ENCODE measurements around the gene LCA5. TPM values are rescaled to one million over a fixed set of nuclear protein-coding genes. Genes with fewer than 3 reads are reported as not detected.

The LCA5 gene
- total and polyA plus RNA-seq, 4 experiments from 2014 or later = 0.06 to 0.23 (median 0.22) TPM; not detected in 1

DNA sequence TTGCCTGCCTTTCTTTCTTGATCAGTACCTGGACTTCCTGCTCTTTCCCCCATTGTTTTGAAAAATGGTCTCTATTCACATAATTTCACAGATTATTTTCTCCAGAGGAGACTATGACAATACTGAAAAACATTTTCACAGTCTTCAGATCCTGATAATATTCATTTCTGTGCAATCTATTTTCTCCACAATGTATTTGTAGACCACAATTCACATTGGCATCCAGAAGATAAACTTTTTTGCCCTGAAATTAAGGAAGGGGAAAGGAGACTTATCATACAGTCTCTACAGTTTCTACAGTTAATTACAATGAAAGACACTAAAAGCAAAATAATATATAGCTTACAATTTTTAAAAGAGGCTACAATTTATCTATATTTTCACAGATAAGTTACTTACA, 18.4 kb downstream of the LCA5 start:
- no peak overlapping the region for H3K4me3 ChIP-seq (ENCODE audit: low read length in 2 of 2)
- no peak overlapping the region for H3K27ac ChIP-seq (ENCODE audit: low read depth, low read length)
- DNase-seq = no peak
- no peaks in the 10 kb centered on the region for H3K9me3 ChIP-seq (ENCODE audit: control insufficient read depth in 1 of 2, low read length in 2 of 2)
- H3K27ac Mint-ChIP-seq = no peak overlapping the region
- peaks cover 0 to 2% of the 10 kb centered on the region in 2 donors for H3K27me3 Mint-ChIP-seq
- no peaks in the 10 kb centered on the region for H3K36me3 ChIP-seq (ENCODE audit: insufficient read depth, low read length)
- H3K36me3 Mint-ChIP-seq = no peaks in the 10 kb centered on the region
- no peak overlapping the region for H3K4me3 Mint-ChIP-seq
- H3K27me3 ChIP-seq (ENCODE audit: insufficient read depth, low read length) = no peaks in the 10 kb centered on the region
- CTCF ChIA-PET (ENCODE audit: partially characterized antibody) = no interaction called here
- no peaks in the 10 kb centered on the region for H3K4me1 Mint-ChIP-seq
- H3K9me3 Mint-ChIP-seq = no peaks in the 10 kb centered on the region
- intact Hi-C loops (cut with micrococcal nuclease) = no loop called here
- H3K4me1 ChIP-seq (ENCODE audit: insufficient read depth, low read length) = no peaks in the 10 kb centered on the region
- POLR2A ChIA-PET (ENCODE audit: partially characterized antibody) = no interaction called here

DNA sequence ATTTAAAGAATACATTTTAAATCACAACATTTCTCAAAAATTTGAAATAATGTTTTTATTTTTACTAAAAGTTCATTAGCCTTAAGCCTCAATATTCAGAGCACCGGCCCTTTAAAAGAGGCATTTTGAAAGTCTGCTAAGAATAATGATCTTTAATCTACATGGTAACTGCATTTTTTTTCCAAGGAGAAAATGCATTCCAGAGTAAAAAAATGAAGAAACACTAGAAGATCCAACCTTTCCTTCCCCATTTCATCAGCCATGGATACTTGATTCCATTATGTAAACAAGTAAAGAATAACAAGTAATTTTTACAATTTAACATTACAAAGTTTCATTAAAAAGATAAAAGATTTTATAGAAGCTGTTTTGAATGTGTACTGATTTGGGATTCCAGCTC, 21.8 kb downstream of the LCA5 start:
- POLR2A ChIA-PET (ENCODE audit: partially characterized antibody) = no interaction called here
- no peaks in the 10 kb centered on the region for H3K4me1 Mint-ChIP-seq
- no peaks in the 10 kb centered on the region for H3K9me3 Mint-ChIP-seq
- peaks cover 0 to 2% of the 10 kb centered on the region in 2 donors for H3K27me3 Mint-ChIP-seq
- intact Hi-C loops (cut with micrococcal nuclease) = no loop called here
- H3K9me3 ChIP-seq (ENCODE audit: control insufficient read depth in 1 of 2, low read length in 2 of 2) = no peaks in the 10 kb centered on the region
- DNase-seq = no peak
- H3K27ac Mint-ChIP-seq = no peak overlapping the region
- H3K4me1 ChIP-seq (ENCODE audit: insufficient read depth, low read length) = no peaks in the 10 kb centered on the region
- H3K36me3 Mint-ChIP-seq = no peaks in the 10 kb centered on the region
- CTCF ChIA-PET (ENCODE audit: partially characterized antibody) = no interaction called here
- no peak overlapping the region for H3K4me3 ChIP-seq (ENCODE audit: low read length in 2 of 2)
- H3K4me3 Mint-ChIP-seq = no peak overlapping the region
- H3K27me3 ChIP-seq (ENCODE audit: insufficient read depth, low read length) = no peaks in the 10 kb centered on the region
- no peaks in the 10 kb centered on the region for H3K36me3 ChIP-seq (ENCODE audit: insufficient read depth, low read length)
- no peak overlapping the region for H3K27ac ChIP-seq (ENCODE audit: low read depth, low read length)

DNA sequence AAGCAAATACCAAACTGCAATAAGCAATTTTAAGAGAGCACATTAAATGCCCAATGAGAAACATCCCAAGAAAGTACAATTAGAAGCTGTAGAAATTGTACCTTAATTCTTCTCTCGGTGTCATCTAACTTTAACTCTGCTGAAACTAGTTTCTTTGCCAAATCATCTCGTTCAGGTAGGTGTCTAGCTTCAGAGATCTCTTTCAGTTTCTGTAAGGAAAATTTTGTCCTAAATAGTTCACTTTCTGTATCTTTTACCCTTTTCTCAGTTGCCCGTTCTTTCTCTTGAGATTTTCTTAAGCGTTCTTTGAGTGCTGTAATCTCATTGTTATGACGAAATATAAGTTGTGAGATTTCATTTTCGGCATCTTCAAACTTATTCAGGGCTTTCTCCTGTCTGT, 24.1 kb downstream of the LCA5 start:
- Mint-ChIP-seq H3K36me3 (no peaks in the 10 kb centered on the region), H3K4me3 (no peak overlapping the region), H3K27me3 (no peaks in the 10 kb centered on the region), H3K9me3 (no peaks in the 10 kb centered on the region), H3K27ac (no peak overlapping the region), H3K4me1 (no peaks in the 10 kb centered on the region)
- H3K4me3 ChIP-seq (ENCODE audit: low read length in 2 of 2) = no peak overlapping the region
- no peaks in the 10 kb centered on the region for H3K9me3 ChIP-seq (ENCODE audit: control insufficient read depth in 1 of 2, low read length in 2 of 2)
- H3K36me3 ChIP-seq (ENCODE audit: insufficient read depth, low read length) = no peaks in the 10 kb centered on the region
- POLR2A ChIA-PET (ENCODE audit: partially characterized antibody) = no interaction called here
- CTCF ChIA-PET (ENCODE audit: partially characterized antibody) = no interaction called here
- H3K27ac ChIP-seq (ENCODE audit: low read depth, low read length) = no peak overlapping the region
- intact Hi-C loops (cut with micrococcal nuclease) = no loop called here
- H3K4me1 ChIP-seq (ENCODE audit: insufficient read depth, low read length) = no peaks in the 10 kb centered on the region
- no peak for DNase-seq
- no peaks in the 10 kb centered on the region for H3K27me3 ChIP-seq (ENCODE audit: insufficient read depth, low read length)

DNA sequence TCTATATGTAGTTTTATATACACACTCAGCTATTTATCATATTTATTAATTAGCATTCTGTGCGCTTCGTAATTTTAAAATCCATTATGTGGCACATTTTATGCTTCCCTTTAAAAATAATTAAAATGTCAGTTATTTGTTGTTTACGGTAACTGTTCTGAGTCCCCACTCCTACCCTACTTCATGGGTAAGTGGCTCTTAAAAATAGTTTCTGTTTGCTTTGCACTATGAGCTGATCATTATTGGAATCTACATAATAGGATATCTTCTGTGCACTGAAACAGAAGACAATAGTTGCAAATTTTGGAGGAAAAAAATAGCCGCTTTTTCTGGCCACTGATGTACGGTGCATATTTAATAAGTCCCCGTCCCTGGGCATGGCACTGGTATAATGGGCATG, 25.2 kb downstream of the LCA5 start:
- no peaks in the 10 kb centered on the region for H3K4me1 ChIP-seq (ENCODE audit: insufficient read depth, low read length)
- Mint-ChIP-seq H3K4me1 (no peaks in the 10 kb centered on the region), H3K4me3 (no peak overlapping the region), H3K27me3 (no peaks in the 10 kb centered on the region), H3K36me3 (no peaks in the 10 kb centered on the region), H3K9me3 (peaks cover 0 to 2% (median 0%) of the 10 kb centered on the region in 8 donors), H3K27ac (no peak overlapping the region)
- ChIA-PET POLR2A (ENCODE audit: partially characterized antibody) (no interaction called here), CTCF (ENCODE audit: partially characterized antibody) (interaction anchor here (1.1 kb wide), 1 partner anchor 10 kb away, joined by 5 read pairs; no protein-coding TSS in a partner anchor)
- DNase-seq = no peak
- H3K27me3 ChIP-seq (ENCODE audit: insufficient read depth, low read length) = no peaks in the 10 kb centered on the region
- intact Hi-C loops (cut with micrococcal nuclease) = no loop called here
- no peak overlapping the region for H3K4me3 ChIP-seq (ENCODE audit: low read length in 2 of 2)
- no peak overlapping the region for H3K27ac ChIP-seq (ENCODE audit: low read depth, low read length)
- H3K36me3 ChIP-seq (ENCODE audit: insufficient read depth, low read length) = no peaks in the 10 kb centered on the region
- H3K9me3 ChIP-seq (ENCODE audit: control insufficient read depth in 1 of 2, low read length in 2 of 2) = no peaks in the 10 kb centered on the region

DNA sequence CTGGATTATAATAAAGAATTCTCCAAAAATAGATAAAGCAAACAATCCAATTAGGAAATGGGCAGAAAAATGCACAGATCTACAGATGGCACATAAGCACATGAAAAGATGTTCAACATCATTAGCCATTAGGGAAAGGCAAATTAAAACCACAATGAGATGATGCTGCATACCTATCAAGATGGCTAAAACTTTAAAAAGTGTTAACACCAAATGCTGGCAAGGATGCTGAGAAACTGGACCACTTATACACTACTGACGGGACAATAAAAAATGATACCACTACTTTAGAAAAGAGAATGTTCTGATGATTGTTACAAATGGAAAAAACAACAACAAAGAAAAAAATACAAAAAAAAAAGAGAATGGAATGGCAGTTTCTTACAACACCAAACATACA, 26.5 kb downstream of the LCA5 start:
- Mint-ChIP-seq H3K4me1 (no peaks in the 10 kb centered on the region), H3K9me3 (peaks cover 0 to 2% (median 0%) of the 10 kb centered on the region in 8 donors), H3K27me3 (peaks cover 0 to under 1% of the 10 kb centered on the region in 2 donors), H3K36me3 (no peaks in the 10 kb centered on the region), H3K27ac (no peak overlapping the region), H3K4me3 (no peak overlapping the region)
- H3K4me3 ChIP-seq (ENCODE audit: low read length in 2 of 2) = no peak overlapping the region
- no peaks in the 10 kb centered on the region for H3K9me3 ChIP-seq (ENCODE audit: control insufficient read depth in 1 of 2, low read length in 2 of 2)
- ChIA-PET POLR2A (ENCODE audit: partially characterized antibody) (no interaction called here), CTCF (ENCODE audit: partially characterized antibody) (interaction anchor here (1.1 kb wide), 1 partner anchor 8 kb away, joined by 5 read pairs; no protein-coding TSS in a partner anchor)
- H3K4me1 ChIP-seq (ENCODE audit: insufficient read depth, low read length) = no peaks in the 10 kb centered on the region
- no peaks in the 10 kb centered on the region for H3K27me3 ChIP-seq (ENCODE audit: insufficient read depth, low read length)
- DNase-seq = no peak
- H3K27ac ChIP-seq (ENCODE audit: low read depth, low read length) = no peak overlapping the region
- intact Hi-C loops (cut with micrococcal nuclease) = no loop called here
- H3K36me3 ChIP-seq (ENCODE audit: insufficient read depth, low read length) = no peaks in the 10 kb centered on the region

DNA sequence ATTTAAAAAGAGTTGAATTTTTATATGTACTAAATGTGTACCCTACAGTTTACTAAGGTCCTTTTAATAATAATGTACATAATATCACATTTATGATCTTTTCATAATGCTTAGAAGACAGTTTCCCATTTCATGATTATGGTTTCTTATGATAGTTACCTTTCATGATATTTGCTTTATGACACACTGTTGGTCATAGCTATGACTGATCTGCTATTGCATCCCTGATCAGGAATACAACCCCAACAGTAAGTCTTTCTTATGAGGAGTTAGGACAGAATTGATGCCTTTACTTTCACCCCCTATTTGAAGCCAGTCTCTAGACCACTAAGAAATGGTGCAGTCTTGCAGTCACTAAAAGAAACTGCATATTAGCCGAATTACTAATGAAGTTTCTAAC, 31.0 kb downstream of the LCA5 start:
- H3K36me3 Mint-ChIP-seq = no peaks in the 10 kb centered on the region
- no peaks in the 10 kb centered on the region for H3K27me3 ChIP-seq (ENCODE audit: insufficient read depth, low read length)
- H3K27ac ChIP-seq (ENCODE audit: low read depth, low read length) = no peak overlapping the region
- no peaks in the 10 kb centered on the region for H3K9me3 ChIP-seq (ENCODE audit: control insufficient read depth in 1 of 2, low read length in 2 of 2)
- no peaks in the 10 kb centered on the region for H3K4me1 ChIP-seq (ENCODE audit: insufficient read depth, low read length)
- ChIA-PET POLR2A (ENCODE audit: partially characterized antibody) (no interaction called here), CTCF (ENCODE audit: partially characterized antibody) (no interaction called here)
- intact Hi-C loops (cut with micrococcal nuclease) = no loop called here
- no peaks in the 10 kb centered on the region for H3K4me1 Mint-ChIP-seq
- H3K27ac Mint-ChIP-seq = no peak overlapping the region
- peaks cover 0 to 2% of the 10 kb centered on the region in 2 donors for H3K27me3 Mint-ChIP-seq
- H3K4me3 Mint-ChIP-seq = no peak overlapping the region
- H3K36me3 ChIP-seq (ENCODE audit: insufficient read depth, low read length) = no peaks in the 10 kb centered on the region
- no peak for DNase-seq
- no peak overlapping the region for H3K4me3 ChIP-seq (ENCODE audit: low read length in 2 of 2)
- peaks cover 0 to 2% (median 0%) of the 10 kb centered on the region in 8 donors for H3K9me3 Mint-ChIP-seq

DNA sequence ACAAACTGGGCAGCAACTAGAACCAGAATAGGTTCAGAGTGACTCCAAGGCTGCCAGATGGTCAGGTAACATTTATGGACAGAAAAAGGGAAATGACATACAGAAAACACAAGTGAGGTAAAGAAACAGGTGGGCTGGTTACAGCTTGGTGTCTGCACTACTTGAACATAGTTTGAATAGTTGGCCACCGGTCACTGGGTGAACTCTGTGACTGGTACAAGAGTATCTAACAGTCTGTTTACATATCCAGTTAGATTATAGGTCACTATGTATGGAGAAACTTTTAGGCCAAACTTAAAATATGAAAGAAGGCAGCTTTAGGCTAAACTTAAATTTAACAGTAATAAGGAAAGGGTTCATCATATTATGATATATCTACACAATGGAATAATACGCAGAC, 32.9 kb downstream of the LCA5 start:
- CTCF ChIA-PET (ENCODE audit: partially characterized antibody) = no interaction called here
- no peaks in the 10 kb centered on the region for H3K36me3 ChIP-seq (ENCODE audit: insufficient read depth, low read length)
- no peaks in the 10 kb centered on the region for H3K9me3 ChIP-seq (ENCODE audit: control insufficient read depth in 1 of 2, low read length in 2 of 2)
- H3K27me3 ChIP-seq (ENCODE audit: insufficient read depth, low read length) = no peaks in the 10 kb centered on the region
- peaks cover 0 to 2% of the 10 kb centered on the region in 2 donors for H3K27me3 Mint-ChIP-seq
- H3K27ac ChIP-seq (ENCODE audit: low read depth, low read length) = no peak overlapping the region
- no peak for DNase-seq
- peaks cover 0 to 2% (median 0%) of the 10 kb centered on the region in 8 donors for H3K9me3 Mint-ChIP-seq
- no peak overlapping the region for H3K27ac Mint-ChIP-seq
- no peak overlapping the region for H3K4me3 Mint-ChIP-seq
- H3K4me3 ChIP-seq (ENCODE audit: low read length in 2 of 2) = no peak overlapping the region
- H3K4me1 ChIP-seq (ENCODE audit: insufficient read depth, low read length) = no peaks in the 10 kb centered on the region
- intact Hi-C loops (cut with micrococcal nuclease) = no loop called here
- POLR2A ChIA-PET (ENCODE audit: partially characterized antibody) = no interaction called here
- H3K4me1 Mint-ChIP-seq = no peaks in the 10 kb centered on the region
- H3K36me3 Mint-ChIP-seq = no peaks in the 10 kb centered on the region

DNA sequence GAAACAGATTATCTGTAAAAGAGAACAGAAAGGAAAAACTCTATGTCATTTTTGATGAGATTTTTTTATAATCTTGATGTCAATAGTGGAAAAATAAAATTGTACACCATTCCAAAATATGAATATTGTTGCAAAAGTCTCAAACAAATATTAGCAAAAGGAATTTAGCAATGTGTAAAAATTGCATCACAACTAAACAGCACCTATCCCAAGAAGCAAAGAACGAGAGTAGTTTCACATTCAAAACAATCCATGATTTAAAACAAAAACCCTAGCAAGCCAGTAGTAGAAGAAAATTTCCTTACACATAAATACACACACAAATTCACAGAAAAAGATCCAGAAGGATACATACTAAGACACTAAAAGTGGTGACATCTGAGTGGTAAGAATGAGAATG, 38.4 kb downstream of the LCA5 start:
- no peaks in the 10 kb centered on the region for H3K4me1 ChIP-seq (ENCODE audit: insufficient read depth, low read length)
- no peaks in the 10 kb centered on the region for H3K9me3 ChIP-seq (ENCODE audit: control insufficient read depth in 1 of 2, low read length in 2 of 2)
- ChIA-PET POLR2A (ENCODE audit: partially characterized antibody) (no interaction called here), CTCF (ENCODE audit: partially characterized antibody) (no interaction called here)
- H3K36me3 ChIP-seq (ENCODE audit: insufficient read depth, low read length) = no peaks in the 10 kb centered on the region
- Mint-ChIP-seq H3K27me3 (no peaks in the 10 kb centered on the region), H3K9me3 (no peaks in the 10 kb centered on the region), H3K4me1 (no peaks in the 10 kb centered on the region), H3K4me3 (no peak overlapping the region), H3K36me3 (no peaks in the 10 kb centered on the region), H3K27ac (no peak overlapping the region)
- DNase-seq = no peak
- no peak overlapping the region for H3K27ac ChIP-seq (ENCODE audit: low read depth, low read length)
- H3K27me3 ChIP-seq (ENCODE audit: insufficient read depth, low read length) = no peaks in the 10 kb centered on the region
- intact Hi-C loops (cut with micrococcal nuclease) = no loop called here
- H3K4me3 ChIP-seq (ENCODE audit: low read length in 2 of 2) = no peak overlapping the region

Measured in CD4-positive, alpha-beta memory T cell (primary cell).